Measurements from ENCODE around the gene LAMTOR5. TPM values are rescaled to one million over a fixed set of nuclear protein-coding genes. Genes with fewer than 3 reads are reported as not detected.

Gene LAMTOR5
- total and polyA plus RNA-seq, 2 of the 13 experiments (the other 11 are each of a cell fraction or from before 2014, with no cell fraction given), result 96.7 to 400 TPM

GRCh38 chr1:110384581-110385321 is 22.7 kb downstream of the LAMTOR5 start (continued):
- TF ChIP-seq ZNF407 (CRISPR knock-in tag; IDR thresholded peaks at IDR 0.05; ENCODE audit: not compliant biosample characterization), result no peak
- no peak for TF ChIP-seq RFX1 (IDR thresholded peaks at IDR 0.05)

Measured in HepG2 (cell line).